DOHH2 (cell line): ENCODE measurements around the gene PRKCD.

ENCODE experiments used
- H3F3A ChIP-seq: fragments of 200-600 bp; sonication (generic), shearing (Covaris generic); 2 replicates; pipeline ENCODE4 v1.6.0; 2016; ENCODE audit warnings: antibody characterized with exemption, mild to moderate bottlenecking; ENCODE audit not compliant: control insufficient read depth, insufficient read depth
- H3K27ac ChIP-seq: fragments of 200-600 bp; sonication (generic); 2 replicates; pipeline ENCODE4 v1.5.1; 2014; ENCODE audit warnings: low read depth, mild to moderate bottlenecking, low read length, moderate library complexity
- H3K27me3 ChIP-seq: fragments of 200-600 bp; sonication (generic); 2 replicates; pipeline ENCODE4 v1.6.1; 2014; ENCODE audit warnings: mild to moderate bottlenecking, low read length, mixed read lengths; ENCODE audit not compliant: control insufficient read depth
- H3K36me3 ChIP-seq: fragments of 200-600 bp; sonication (generic); 2 replicates; pipeline ENCODE4 v1.6.1; 2014; ENCODE audit warnings: mild to moderate bottlenecking, low read length, moderate library complexity, mixed read lengths; ENCODE audit not compliant: control insufficient read depth
- H3K4me1 ChIP-seq: fragments of 200-600 bp; sonication (generic); 2 replicates; pipeline ENCODE4 v1.6.1; 2014; ENCODE audit warnings: mild to moderate bottlenecking, low read length, mixed read lengths; ENCODE audit not compliant: control insufficient read depth
- H3K4me2 ChIP-seq: fragments of 200-600 bp; sonication (generic); 2 replicates; pipeline ENCODE4 v1.6.0; 2014; ENCODE audit warnings: mild to moderate bottlenecking, low read length, moderate library complexity
- H3K4me3 ChIP-seq: fragments of 200-600 bp; sonication (generic); 2 replicates; pipeline ENCODE4 v1.5.1; 2014; ENCODE audit warnings: mild to moderate bottlenecking, low read length, mixed read lengths
- H3K79me2 ChIP-seq: fragments of 200-600 bp; sonication (generic); 2 replicates; pipeline ENCODE4 v1.6.1; 2014; ENCODE audit warnings: mild to moderate bottlenecking, low read length, mixed read lengths; ENCODE audit not compliant: control insufficient read depth
- H3K9me2 ChIP-seq: fragments of 200-600 bp; sonication (generic); replicated peaks from 2 replicates; pipeline ENCODE4 v1.6.1; 2014; ENCODE audit warnings: mild to moderate bottlenecking, low read length, mixed read lengths; ENCODE audit not compliant: control insufficient read depth
- H3K9me3 ChIP-seq: fragments of 200-600 bp; sonication (generic); 2 replicates; pipeline ENCODE4 v1.6.1; 2014; ENCODE audit warnings: antibody characterized with exemption, low read length, mixed read lengths; ENCODE audit not compliant: control insufficient read depth, insufficient read depth
- H4K20me1 ChIP-seq: fragments of 200-600 bp; sonication (generic); 2 replicates; pipeline ENCODE4 v1.6.0; 2014; ENCODE audit warnings: low read depth, mild to moderate bottlenecking, antibody characterized with exemption, low read length, moderate library complexity; ENCODE audit not compliant: control insufficient read depth, insufficient read depth
- CTCF ChIP-seq: fragments of 200-600 bp; sonication (generic); IDR thresholded peaks from one replicate; pipeline ENCODE4 v1.5.1; 2014; ENCODE audit warnings: antibody characterized with exemption, mild to moderate bottlenecking, low read depth, low read length; ENCODE audit not compliant: poor library complexity, severe bottlenecking
- EZH2phosphoT487 ChIP-seq: fragments of 200-600 bp; sonication (generic); IDR thresholded peaks from 2 replicates; pipeline ENCODE4 v1.6.1; 2017; ENCODE audit warnings: borderline replicate concordance, mild to moderate bottlenecking, antibody characterized with exemption, low read length, moderate library complexity, mixed read lengths

PRKCD gene

GRCh38 chr3:53187430-53187829 is 26.4 kb downstream of the PRKCD start:
- H3K4me2 ChIP-seq: no peak overlapping the region
- H3K9me3 ChIP-seq: no peaks in the 10 kb centered on the region
- H3K36me3 ChIP-seq: peaks cover 83% of the 10 kb centered on the region
- H3K27ac ChIP-seq: no peak overlapping the region
- no peak overlapping the region for H3K4me3 ChIP-seq
- peaks cover 58% of the 10 kb centered on the region for H3K4me1 ChIP-seq
- no peaks in the 10 kb centered on the region for H3K79me2 ChIP-seq
- no peaks in the 10 kb centered on the region for H3K27me3 ChIP-seq
- H3K9me2 ChIP-seq: no peaks in the 10 kb centered on the region
- no peak for TF ChIP-seq EZH2phosphoT487
- no peak for TF ChIP-seq CTCF
- peaks cover 23% of the 10 kb centered on the region for H3F3A ChIP-seq
- no peaks in the 10 kb centered on the region for H4K20me1 ChIP-seq

GRCh38 chr3:53188136-53188685 is 27.2 kb downstream of the PRKCD start:
- no peak overlapping the region for H3K4me2 ChIP-seq
- H3K36me3 ChIP-seq: peaks cover 83% of the 10 kb centered on the region
- H3K79me2 ChIP-seq: peaks cover under 1% of the 10 kb centered on the region; the same call in 1 of the 2 replicates
- H4K20me1 ChIP-seq: no peaks in the 10 kb centered on the region
- TF ChIP-seq EZH2phosphoT487 (no peak), CTCF (no peak)
- no peak overlapping the region for H3K27ac ChIP-seq
- H3K9me3 ChIP-seq: no peaks in the 10 kb centered on the region
- H3F3A ChIP-seq: peaks cover 31% of the 10 kb centered on the region
- H3K4me3 ChIP-seq: no peak overlapping the region
- peaks cover 65% of the 10 kb centered on the region for H3K4me1 ChIP-seq
- H3K9me2 ChIP-seq: no peaks in the 10 kb centered on the region
- no peaks in the 10 kb centered on the region for H3K27me3 ChIP-seq

GRCh38 chr3:53188720-53189119 is 27.7 kb downstream of the PRKCD start:
- peaks cover 5% of the 10 kb centered on the region for H3K79me2 ChIP-seq
- H3K36me3 ChIP-seq: peaks cover 83% of the 10 kb centered on the region

More at GRCh38 chr3:53188720-53189119, 27.7 kb downstream of the PRKCD start:
- Histone ChIP-seq H3F3A (peaks cover 36% of the 10 kb centered on the region), H3K27ac (peak overlapping the region; percentile 83; the same call in 1 of the 2 replicates), H4K20me1 (no peaks in the 10 kb centered on the region), H3K4me2 (no peak overlapping the region), H3K4me3 (no peak overlapping the region), H3K27me3 (no peaks in the 10 kb centered on the region), H3K9me3 (no peaks in the 10 kb centered on the region), H3K9me2 (no peaks in the 10 kb centered on the region), H3K4me1 (peaks cover 70% of the 10 kb centered on the region)
- no peak for TF ChIP-seq CTCF
- no peak for TF ChIP-seq EZH2phosphoT487
